Transverse colon (tissue), 4 donors: Measurements from ENCODE around the gene SNX1. TPM values are rescaled to one million over a fixed set of nuclear protein-coding genes. Genes with fewer than 3 reads are reported as not detected.

Experiments used
- DNase-seq: peaks from one replicate; pipeline ENCODE4 v3.0.0-alpha.2; 2019
- H3K27ac ChIP-seq, 4 donors: fragments of 200-600 bp; sonication (generic); 2 replicates each; pipeline ENCODE4 v1.5.1; 2016 to 2018; ENCODE audit warnings: inconsistent platforms in 4 of 4
- H3K27me3 ChIP-seq: fragments of 200-600 bp; sonication (generic); 2 replicates; pipeline ENCODE4 v1.5.1; 2017; ENCODE audit warnings: inconsistent platforms
- H3K36me3 ChIP-seq, 4 donors: fragments of 200-600 bp; sonication (generic); 2 replicates each; pipeline ENCODE4 v1.5.1; 2017 to 2019; ENCODE audit warnings: inconsistent platforms in 4 of 4
- H3K4me1 ChIP-seq, 4 donors: fragments of 200-600 bp; sonication (generic); 2 replicates each; pipeline ENCODE4 v1.5.1; 2017 to 2020; ENCODE audit warnings: inconsistent platforms in 4 of 4
- H3K4me3 ChIP-seq, 4 donors: fragments of 200-600 bp; sonication (generic); 1 replicate in 1 of 4; 2 replicates in 3 of 4; pipeline versions ENCODE4 v1.5.1 to v1.6.1; 2017 to 2019; ENCODE audit warnings: inconsistent platforms in 4 of 4
- H3K9me3 ChIP-seq, 2 donors: fragments of 200-600 bp; sonication (generic); 2 replicates each; pipeline ENCODE4 v1.5.1; 2017 to 2019; ENCODE audit warnings: inconsistent platforms in 2 of 2
- CTCF ChIP-seq, 5 experiments: fragments of 200-600 bp in 3 of 5; fragments of 450-650 bp in 2 of 5; sonication (generic) in 3 of 5; IDR thresholded peaks; 1 replicate in 2 of 5; 2 replicates in 3 of 5; pipeline ENCODE4 v1.5.1; 2016 to 2017; ENCODE audit warnings: antibody characterized with exemption in 5 of 5, inconsistent platforms in 3 of 5, mild to moderate bottlenecking in 2 of 5, moderate library complexity in 1 of 5
- EP300 ChIP-seq: sonication (generic); formaldehyde crosslinking; IDR thresholded peaks from one replicate; pipeline ENCODE4 v1.6.1; 2017; ENCODE audit warnings: antibody characterized with exemption, low read depth
- POLR2A ChIP-seq: fragments of 450-650 bp; IDR thresholded peaks from one replicate; pipeline ENCODE4 v1.6.1; 2016; ENCODE audit warnings: antibody characterized with exemption, mild to moderate bottlenecking, moderate library complexity
- POLR2AphosphoS5 ChIP-seq, 3 donors: sonication (generic); formaldehyde crosslinking; IDR thresholded peaks; one replicate each; pipeline ENCODE4 v1.6.1; 2016; ENCODE audit warnings: antibody characterized with exemption in 3 of 3
- WGBS, 2 donors: methylation state at CpG; one replicate each; pipeline ENCODE4 v1.1.5; 2018; ENCODE audit warnings: low coverage in 1 of 2; 5-methylcytosine and 5-hydroxymethylcytosine counted together
- in situ Hi-C, 4 donors: fragments of 200-750 bp; cut with MboI; loops; one replicate each; pipeline versions ENCODE4 v1.15.0 to v1.15.1; 2017; ENCODE audit warnings: low sequenced_read_pairs in 3 of 4, low pct_ligation_motif_present in 1 of 4, low pct_unique_long_range_greater_than_20kb in 1 of 4
- intact Hi-C: fragments of 100-400 bp; cut with DNase I; formaldehyde crosslinking; loops from one replicate; pipeline ENCODE4 v1.15.1; 2023; ENCODE audit warnings: low total_unique reads
- total RNA-seq, 4 donors: library from RNA; depleted of rRNA; stranded (reverse); fragments of >200 nt; gene quantifications; one replicate each; pipeline ENCODE4 v1.1.0, GENCODE V29; 2016

Gene SNX1
- total RNA-seq, 4 donors from 2014 or later = 42.4 to 91.0 (median 65.4) TPM

- H3K27ac ChIP-seq = no peak overlapping the region
- peaks cover 3 to 18% (median 5%) of the 10 kb centered on the region in 4 donors for H3K4me1 ChIP-seq
- no peak for DNase-seq
- no peaks in the 10 kb centered on the region for H3K9me3 ChIP-seq
- 81 to 85% methylated on average over 3 of the region's 3 CpGs for WGBS, 2 donors
- no peak overlapping the region for H3K4me3 ChIP-seq
- no peaks in the 10 kb centered on the region for H3K27me3 ChIP-seq
- no peak for TF ChIP-seq EP300
- no peak for TF ChIP-seq POLR2AphosphoS5 (IDR thresholded peaks at IDR 0.05)
- TF ChIP-seq CTCF (IDR thresholded peaks at IDR 0.05) = no peak
- TF ChIP-seq POLR2A = no peak
- in situ Hi-C loops = no loop called here
- intact Hi-C loops = no loop called here
- H3K36me3 ChIP-seq = peaks cover 0 to 30% (median 13%) of the 10 kb centered on the region in 4 donors
These were observed 15.3 kb downstream of the SNX1 start for GRCh38 chr15:64110950-64111678.

- Histone ChIP-seq H3K4me3 (no peak overlapping the region), H3K9me3 (no peaks in the 10 kb centered on the region), H3K27me3 (no peaks in the 10 kb centered on the region), H3K4me1 (peaks cover 2 to 18% (median 4%) of the 10 kb centered on the region in 4 donors), H3K27ac (no peak overlapping the region), H3K36me3 (peaks cover 0 to 35% (median 14%) of the 10 kb centered on the region in 4 donors)
- in situ Hi-C loops = no loop called here
- no peak for TF ChIP-seq POLR2AphosphoS5 (IDR thresholded peaks at IDR 0.05)
- TF ChIP-seq CTCF (IDR thresholded peaks at IDR 0.05) = no peak
- TF ChIP-seq POLR2A = no peak
- no peak for TF ChIP-seq EP300
- intact Hi-C loops = no loop called here
- 91 to 100% methylated on average over 2 to 3 of the region's 3 CpGs for WGBS, 2 donors
- DNase-seq = no peak
These were observed 15.9 kb downstream of the SNX1 start for GRCh38 chr15:64111679-64112050.

- Histone ChIP-seq H3K36me3 (peaks cover 0 to 39% (median 17%) of the 10 kb centered on the region in 4 donors), H3K4me3 (no peak overlapping the region), H3K27me3 (no peaks in the 10 kb centered on the region), H3K4me1 (peaks cover 0 to 17% (median 1%) of the 10 kb centered on the region in 4 donors), H3K9me3 (no peaks in the 10 kb centered on the region), H3K27ac (no peak overlapping the region)
- WGBS, 2 donors = 46 to 67% methylated on average over 2 to 4 of the region's 4 CpGs
- no peak for DNase-seq
- intact Hi-C loops = no loop called here
- TF ChIP-seq CTCF (IDR thresholded peaks at IDR 0.05) = no peak
- no peak for TF ChIP-seq POLR2A
- no peak for TF ChIP-seq EP300
- no peak for TF ChIP-seq POLR2AphosphoS5 (IDR thresholded peaks at IDR 0.05)
- in situ Hi-C loops = no loop called here
These were observed 16.4 kb downstream of the SNX1 start for GRCh38 chr15:64112073-64112772.

GRCh38 chr15:64112904-64113303, 17.1 kb downstream of the SNX1 start:
- no peak for TF ChIP-seq POLR2A
- Histone ChIP-seq H3K4me1 (peaks cover 0 to 15% (median 1%) of the 10 kb centered on the region in 4 donors), H3K27ac (no peak overlapping the region), H3K36me3 (peaks cover 0 to 46% (median 19%) of the 10 kb centered on the region in 4 donors), H3K9me3 (no peaks in the 10 kb centered on the region), H3K27me3 (no peaks in the 10 kb centered on the region), H3K4me3 (no peak overlapping the region)
- DNase-seq = no peak
- intact Hi-C loops = no loop called here
- in situ Hi-C loops = no loop called here
- WGBS, 2 donors = 71 to 75% methylated on average over 1 of the region's 1 CpG
